Measurements from ENCODE around the gene CALCOCO1. TPM values are rescaled to one million over a fixed set of nuclear protein-coding genes. Genes with fewer than 3 reads are reported as not detected.

The CALCOCO1 gene
- total RNA-seq, 2 experiments from 2014 or later: 12.8 to 25.1 TPM

- no peak for TF ChIP-seq EZH2phosphoT487 (IDR thresholded peaks at IDR 0.05; ENCODE audit: borderline replicate concordance, low read depth, low read length)
- no peak for TF ChIP-seq CTCF (conservative IDR thresholded peaks at IDR 0.05; ENCODE audit: low read length)
- DNase-seq (ENCODE audit: low spot score): no peak
- Histone ChIP-seq H3K27ac (ENCODE audit: low read depth, low read length, poor library complexity, severe bottlenecking) (no peak overlapping the region), H3K36me3 (ENCODE audit: insufficient read depth, low read length) (no peaks in the 10 kb centered on the region), H3K79me2 (ENCODE audit: insufficient read depth, low read depth, low read length) (no peaks in the 10 kb centered on the region), H2AFZ (ENCODE audit: low read length) (no peak overlapping the region), H3K4me1 (ENCODE audit: insufficient read depth, low read length, poor library complexity, severe bottlenecking) (no peaks in the 10 kb centered on the region), H3K9me2 (ENCODE audit: insufficient read depth, low read length) (no peaks in the 10 kb centered on the region), H3K4me3 (ENCODE audit: low read depth, low read length, poor library complexity, severe bottlenecking) (no peak overlapping the region), H3K9me3 (ENCODE audit: low read length) (no peaks in the 10 kb centered on the region), H3K4me2 (ENCODE audit: low read length) (no peak overlapping the region), H4K20me1 (ENCODE audit: insufficient read depth, low read length) (no peaks in the 10 kb centered on the region)
- intact Hi-C loops (cut with micrococcal nuclease; ENCODE audit: unreplicated experiment): no loop called here
- CTCF ChIA-PET (ENCODE audit: unreplicated experiment): no interaction called here
- no TSS peak for BruUV-seq (replicated peaks)
- POLR2A ChIA-PET: interaction anchor here (0.5 to 1.8 kb wide), 2 partner anchors 12 to 71 kb away, joined by 3 to 6 read pairs; no protein-coding TSS in a partner anchor
Measured at GRCh38 chr12:53686436-53686835, 40.8 kb downstream of the CALCOCO1 start.

- no peak for DNase-seq (ENCODE audit: low spot score)
- intact Hi-C loops (cut with micrococcal nuclease; ENCODE audit: unreplicated experiment): no loop called here
- Histone ChIP-seq H3K79me2 (ENCODE audit: insufficient read depth, low read depth, low read length) (no peaks in the 10 kb centered on the region), H3K9me3 (ENCODE audit: low read length) (no peaks in the 10 kb centered on the region), H3K36me3 (ENCODE audit: insufficient read depth, low read length) (no peaks in the 10 kb centered on the region), H4K20me1 (ENCODE audit: insufficient read depth, low read length) (no peaks in the 10 kb centered on the region), H3K4me1 (ENCODE audit: insufficient read depth, low read length, poor library complexity, severe bottlenecking) (no peaks in the 10 kb centered on the region), H3K4me2 (ENCODE audit: low read length) (no peak overlapping the region), H3K4me3 (ENCODE audit: low read depth, low read length, poor library complexity, severe bottlenecking) (no peak overlapping the region), H3K9me2 (ENCODE audit: insufficient read depth, low read length) (no peaks in the 10 kb centered on the region), H2AFZ (ENCODE audit: low read length) (no peak overlapping the region), H3K27ac (ENCODE audit: low read depth, low read length, poor library complexity, severe bottlenecking) (no peak overlapping the region)
- BruUV-seq (replicated peaks): no TSS peak
- POLR2A ChIA-PET: no interaction called here
- CTCF ChIA-PET (ENCODE audit: unreplicated experiment): no interaction called here
- no peak for TF ChIP-seq EZH2phosphoT487 (IDR thresholded peaks at IDR 0.05; ENCODE audit: borderline replicate concordance, low read depth, low read length)
- no peak for TF ChIP-seq CTCF (conservative IDR thresholded peaks at IDR 0.05; ENCODE audit: low read length)
Measured at GRCh38 chr12:53684654-53685220, 42.5 kb downstream of the CALCOCO1 start.

GRCh38 chr12:53683983-53684382 is 43.3 kb downstream of the CALCOCO1 start:
- Histone ChIP-seq H3K79me2 (ENCODE audit: insufficient read depth, low read depth, low read length) (no peaks in the 10 kb centered on the region), H4K20me1 (ENCODE audit: insufficient read depth, low read length) (no peaks in the 10 kb centered on the region), H3K36me3 (ENCODE audit: insufficient read depth, low read length) (no peaks in the 10 kb centered on the region), H3K9me3 (ENCODE audit: low read length) (no peaks in the 10 kb centered on the region), H3K4me2 (ENCODE audit: low read length) (no peak overlapping the region), H3K4me1 (ENCODE audit: insufficient read depth, low read length, poor library complexity, severe bottlenecking) (no peaks in the 10 kb centered on the region), H3K4me3 (ENCODE audit: low read depth, low read length, poor library complexity, severe bottlenecking) (no peak overlapping the region), H2AFZ (ENCODE audit: low read length) (no peak overlapping the region), H3K9me2 (ENCODE audit: insufficient read depth, low read length) (no peaks in the 10 kb centered on the region), H3K27ac (ENCODE audit: low read depth, low read length, poor library complexity, severe bottlenecking) (no peak overlapping the region)
- BruUV-seq (replicated peaks): no TSS peak
- TF ChIP-seq CTCF (conservative IDR thresholded peaks at IDR 0.05; ENCODE audit: low read length) (no peak), EZH2phosphoT487 (IDR thresholded peaks at IDR 0.05; ENCODE audit: borderline replicate concordance, low read depth, low read length) (no peak)
- intact Hi-C loops (cut with micrococcal nuclease; ENCODE audit: unreplicated experiment): no loop called here
- POLR2A ChIA-PET: interaction anchor here (0.5 kb wide), 1 partner anchor 551 kb away, joined by 4 read pairs; no protein-coding TSS in a partner anchor
- DNase-seq (ENCODE audit: low spot score): no peak
- CTCF ChIA-PET (ENCODE audit: unreplicated experiment): interaction anchor here (0.8 kb wide), 1 partner anchor 62 kb away, joined by 3 read pairs; no protein-coding TSS in a partner anchor

All from OCI-LY7 (cell line).